ENCODE measurements around the gene CYGB. TPM values are rescaled to one million over a fixed set of nuclear protein-coding genes. Genes with fewer than 3 reads are reported as not detected.
"Not testable (repeated sequence)": the region's sequence is repeated elsewhere in the genome, so short reads cannot be mapped to it uniquely, and the experiment has no call there.

CYGB gene
- total RNA-seq, 1 experiment from 2014 or later: 0.56 TPM

GRCh38 chr17:76560877-76561221 is 23.3 kb upstream of the CYGB start:
- no peak for TF ChIP-seq CTCF (conservative IDR thresholded peaks at IDR 0.05; ENCODE audit: low read depth, low read length)
- BruUV-seq (replicated peaks): no TSS peak
- H3K27me3 ChIP-seq (replicated peaks; ENCODE audit: insufficient read depth, low read depth, low read length, poor library complexity): no peaks in the 10 kb centered on the region
- H3K36me3 ChIP-seq (ENCODE audit: insufficient read depth, low read length, poor library complexity, severe bottlenecking): peaks cover 62% of the 10 kb centered on the region
- peak overlapping the region; percentile 71 for H3K4me3 ChIP-seq (ENCODE audit: low read depth, low read length, poor library complexity, severe bottlenecking)
- ChIA-PET POLR2A (ENCODE audit: low non-redundant PET) (interaction anchor here (0.6 to 1.1 kb wide), 2 partner anchors 11 to 83 kb away, joined by 3 to 4 read pairs; partner anchors contain the start of gene ST6GALNAC1), CTCF (interaction anchor here (0.6 to 1.5 kb wide), 2 partner anchors 38 to 440 kb away, joined by 5 to 6 read pairs; no protein-coding TSS in a partner anchor)
- H3K4me1 ChIP-seq (ENCODE audit: insufficient read depth, low read length, poor library complexity, severe bottlenecking): peaks cover 34% of the 10 kb centered on the region
- intact Hi-C loops (cut with micrococcal nuclease; ENCODE audit: unreplicated experiment): loop anchor here (5.0 to 10.0 kb wide), 2 partner anchors 61 to 154 kb away; partner anchors contain the start of gene MXRA7
- no peak for DNase-seq (ENCODE audit: low spot score)
- peak overlapping the region; percentile 88 for H3K27ac ChIP-seq (ENCODE audit: low read depth, low read length, poor library complexity, severe bottlenecking)
- H3K9me3 ChIP-seq (ENCODE audit: low read depth, low read length, poor library complexity, severe bottlenecking): no peaks in the 10 kb centered on the region

- peak overlapping the region; percentile 71 for H3K4me3 ChIP-seq (ENCODE audit: low read depth, low read length, poor library complexity, severe bottlenecking)
- no peaks in the 10 kb centered on the region for H3K27me3 ChIP-seq (replicated peaks; ENCODE audit: insufficient read depth, low read depth, low read length, poor library complexity)
- intact Hi-C loops (cut with micrococcal nuclease; ENCODE audit: unreplicated experiment): loop anchor here (5.0 to 10.0 kb wide), 2 partner anchors 62 to 155 kb away; partner anchors contain the start of gene MXRA7
- no peak for TF ChIP-seq EZH2 (IDR thresholded peaks at IDR 0.05; ENCODE audit: borderline replicate concordance, low read depth, low read length, poor library complexity, severe bottlenecking)
- TF ChIP-seq CTCF (conservative IDR thresholded peaks at IDR 0.05; ENCODE audit: low read depth, low read length): no peak
- no peak for DNase-seq (ENCODE audit: low spot score)
- peak overlapping the region; percentile 88 for H3K27ac ChIP-seq (ENCODE audit: low read depth, low read length, poor library complexity, severe bottlenecking)
- H3K36me3 ChIP-seq (ENCODE audit: insufficient read depth, low read length, poor library complexity, severe bottlenecking): peaks cover 56% of the 10 kb centered on the region
- no peaks in the 10 kb centered on the region for H3K9me3 ChIP-seq (ENCODE audit: low read depth, low read length, poor library complexity, severe bottlenecking)
- H3K4me1 ChIP-seq (ENCODE audit: insufficient read depth, low read length, poor library complexity, severe bottlenecking): peaks cover 34% of the 10 kb centered on the region
- BruUV-seq (replicated peaks): TSS peak; percentile 0
- ChIA-PET CTCF (interaction anchor here (0.6 kb wide), 1 partner anchor 439 kb away, joined by 6 read pairs; no protein-coding TSS in a partner anchor), POLR2A (ENCODE audit: low non-redundant PET) (interaction anchor here (1.1 kb wide), 1 partner anchor 12 kb away, joined by 3 read pairs; no protein-coding TSS in a partner anchor)
Measured at GRCh38 chr17:76560036-76560876, 22.7 kb upstream of the CYGB start.

GRCh38 chr17:76559460-76559859 is 22.0 kb upstream of the CYGB start:
- POLR2A ChIA-PET (ENCODE audit: low non-redundant PET); H3K27me3 ChIP-seq (replicated peaks; ENCODE audit: insufficient read depth, low read depth, low read length, poor library complexity); BruUV-seq (replicated peaks); H3K9me3 ChIP-seq (ENCODE audit: low read depth, low read length, poor library complexity, severe bottlenecking); DNase-seq (ENCODE audit: low spot score): not testable (repeated sequence)
- Histone ChIP-seq H3K36me3 (ENCODE audit: insufficient read depth, low read length, poor library complexity, severe bottlenecking) (peaks cover 49% of the 10 kb centered on the region), H3K4me3 (ENCODE audit: low read depth, low read length, poor library complexity, severe bottlenecking) (peak overlapping the region; percentile 71), H3K27ac (ENCODE audit: low read depth, low read length, poor library complexity, severe bottlenecking) (peak overlapping the region; percentile 88), H3K4me1 (ENCODE audit: insufficient read depth, low read length, poor library complexity, severe bottlenecking) (peaks cover 34% of the 10 kb centered on the region)
- intact Hi-C loops (cut with micrococcal nuclease; ENCODE audit: unreplicated experiment): loop anchor here (5.0 kb wide), 1 partner anchor 113 kb away; no protein-coding TSS in a partner anchor
- CTCF ChIA-PET: interaction anchor here (0.6 kb wide), 2 partner anchors 19 to 53 kb away, joined by 3 to 4 read pairs; no protein-coding TSS in a partner anchor

Measured in A673 (cell line).